Measurements from ENCODE around the gene WDR64. TPM values are rescaled to one million over a fixed set of nuclear protein-coding genes. Genes with fewer than 3 reads are reported as not detected.

WDR64 gene
- 0.08 TPM in 1 of 5 replicates, not detected in the others for total RNA-seq (2022; extraction: Qiagen RNA extraction)

DNA sequence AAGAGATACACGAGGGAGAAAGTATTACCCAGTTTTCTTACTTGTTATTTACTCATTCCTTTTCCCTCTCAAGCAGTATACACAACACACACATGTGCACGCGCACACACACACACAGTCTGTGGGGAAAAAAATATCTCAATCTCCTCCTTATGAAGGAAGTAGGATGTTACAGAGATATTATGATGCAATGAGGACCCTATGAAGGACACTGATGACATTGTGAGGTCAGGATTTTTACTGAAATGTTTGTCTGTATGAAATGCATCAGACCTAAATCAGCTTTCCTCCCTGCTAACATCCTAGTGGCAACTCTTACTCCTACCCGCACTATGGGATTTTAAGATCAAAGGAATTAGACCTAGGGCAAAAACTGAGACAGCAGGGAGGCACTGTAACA is at the start of gene WDR64:
Gene WDR64, plus strand, starts transcription at position 270 of the 400 bp plus-strand sequence. CDS start 204 bp downstream, outside the sequence.

GRCh38 chr1:241640149-241640866 is 11.8 kb upstream of the WDR64 start, which contains the start of the genes CHML and OPN3:
Gene CHML, minus strand, starts transcription at chr1:241640369. Its CDS starts 4,603 bp downstream, at chr1:241635766.
Gene OPN3, minus strand, starts transcription at chr1:241640369. Its CDS starts 115 bp downstream, at chr1:241640254.

DNA sequence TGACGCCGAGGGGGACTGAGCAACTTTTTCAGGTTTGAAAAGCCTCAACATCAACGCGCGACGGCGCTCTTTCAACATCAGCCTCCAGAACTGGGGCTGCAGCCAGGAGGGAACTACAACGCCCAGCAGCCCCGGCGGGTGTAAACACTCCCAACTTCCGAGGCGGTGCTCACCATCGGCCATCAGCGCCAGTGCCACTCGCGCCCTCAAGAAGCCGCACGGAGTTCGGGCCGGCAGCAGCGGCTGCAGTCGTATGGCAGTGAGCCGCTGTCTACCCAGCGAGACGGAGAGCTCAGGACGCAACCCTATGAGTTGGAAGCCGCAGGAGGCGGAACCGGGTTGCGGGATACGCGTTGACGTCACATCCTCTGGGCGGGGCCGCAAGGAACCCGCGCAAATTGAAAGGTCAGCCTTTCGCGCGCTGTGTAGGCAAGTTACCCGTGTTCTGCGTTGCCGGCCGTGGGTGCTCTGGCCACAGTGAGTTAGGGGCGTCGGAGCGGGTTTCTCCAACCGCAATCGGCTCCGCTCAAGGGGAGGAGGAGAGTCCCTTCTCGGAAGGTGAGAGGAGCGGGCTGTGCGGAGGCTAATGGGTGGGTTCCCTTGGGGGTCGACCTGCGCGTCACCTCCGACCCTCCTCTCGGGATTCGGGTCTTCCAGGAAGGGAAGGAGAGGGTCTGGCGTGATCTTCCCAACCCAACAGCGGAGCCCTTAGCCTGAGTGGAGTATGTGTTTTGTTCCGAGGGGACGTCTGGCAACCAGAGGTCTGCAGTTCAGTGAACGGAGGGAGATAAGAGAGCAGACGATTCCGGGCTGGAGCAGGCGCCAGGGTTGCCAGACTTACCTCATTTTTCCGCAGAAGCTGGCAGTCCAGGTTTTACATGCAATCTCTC is 196.0 kb downstream of the WDR64 start, which contains the start of gene EXO1:
Gene EXO1, plus strand, starts transcription at position 409 of the 890 bp plus-strand sequence. CDS start 2,222 bp downstream, outside the sequence.

Other genes with a start within 250 kb of the WDR64 start
- gene FH, start 132.5 kb upstream of the WDR64 start, total RNA-seq (2022; extraction: Qiagen RNA extraction) = 84.4 to 90.2 TPM (median 85.0 TPM) in 5 replicates
- 0.37 to 1.2 TPM (median 0.53 TPM) in 5 replicates for gene KMO, start 119.9 kb upstream of the WDR64 start, total RNA-seq (2022; extraction: Qiagen RNA extraction)
- gene CHML, start 11.9 kb upstream of the WDR64 start, total RNA-seq (2022; extraction: Qiagen RNA extraction) = 8.0 to 10.9 TPM (median 8.3 TPM) in 5 replicates
- gene OPN3, start 11.9 kb upstream of the WDR64 start, total RNA-seq (2022; extraction: Qiagen RNA extraction) = 54.2 to 71.1 TPM (median 65.0 TPM) in 5 replicates
- gene EXO1, start 195.9 kb downstream of the WDR64 start, total RNA-seq (2022; extraction: Qiagen RNA extraction) = 20.0 to 29.8 TPM (median 22.7 TPM) in 5 replicates

All from A549 treated with Hydrocortisone at 1 μM for 4 hours (cell line).